ENCODE measurements around the gene WDFY4.

GRCh38 chr10:48772059-48772458 lies 87.4 kb downstream of the WDFY4 start:
- TF ChIP-seq CTCF (IDR thresholded peaks at IDR 0.05) = no peak
- no peak for TF ChIP-seq POLR2A (IDR thresholded peaks at IDR 0.05)
